RPMI7951 (cell line): ENCODE data around the gene PIP5K1B. TPM values are rescaled to one million over a fixed set of nuclear protein-coding genes. Genes with fewer than 3 reads are reported as not detected.
"Not testable (repeated sequence)": the region's sequence is repeated elsewhere in the genome, so short reads cannot be mapped to it uniquely, and the experiment has no call there.

ENCODE experiments used
- DNase-seq: peaks from one replicate; pipeline ENCODE4 v3.0.0-alpha.2; 2012; ENCODE audit warnings: low read depth
- total RNA-seq: library from RNA; depleted of rRNA; stranded (reverse); fragments of >200 nt; shearing (Covaris generic); gene quantifications from 2 replicates; pipeline ENCODE4 v1.2.3, GENCODE V29; 2014

PIP5K1B gene
- total RNA-seq, 1 experiment from 2014 or later: not detected

DNA sequence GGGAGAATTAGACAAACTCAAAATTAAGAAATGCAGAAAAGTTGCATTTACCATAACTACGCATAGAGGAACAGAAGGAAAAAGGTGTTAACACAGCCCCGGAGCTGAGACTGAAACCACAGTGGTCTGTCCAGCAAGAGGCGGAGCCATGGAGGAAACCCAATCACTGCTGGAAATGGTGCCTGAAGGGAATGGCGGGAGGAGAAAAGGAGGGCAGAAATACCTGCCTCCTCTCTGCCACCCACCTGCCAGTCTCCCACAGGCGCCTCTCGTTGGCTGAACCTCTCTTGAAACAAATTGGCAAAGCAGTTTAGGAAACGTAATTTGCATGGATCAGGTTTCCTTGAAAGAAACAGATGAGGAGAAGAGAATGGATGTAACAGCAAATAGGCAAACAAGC, 318.6 kb downstream of the PIP5K1B start:
- DNase-seq: no peak

DNA sequence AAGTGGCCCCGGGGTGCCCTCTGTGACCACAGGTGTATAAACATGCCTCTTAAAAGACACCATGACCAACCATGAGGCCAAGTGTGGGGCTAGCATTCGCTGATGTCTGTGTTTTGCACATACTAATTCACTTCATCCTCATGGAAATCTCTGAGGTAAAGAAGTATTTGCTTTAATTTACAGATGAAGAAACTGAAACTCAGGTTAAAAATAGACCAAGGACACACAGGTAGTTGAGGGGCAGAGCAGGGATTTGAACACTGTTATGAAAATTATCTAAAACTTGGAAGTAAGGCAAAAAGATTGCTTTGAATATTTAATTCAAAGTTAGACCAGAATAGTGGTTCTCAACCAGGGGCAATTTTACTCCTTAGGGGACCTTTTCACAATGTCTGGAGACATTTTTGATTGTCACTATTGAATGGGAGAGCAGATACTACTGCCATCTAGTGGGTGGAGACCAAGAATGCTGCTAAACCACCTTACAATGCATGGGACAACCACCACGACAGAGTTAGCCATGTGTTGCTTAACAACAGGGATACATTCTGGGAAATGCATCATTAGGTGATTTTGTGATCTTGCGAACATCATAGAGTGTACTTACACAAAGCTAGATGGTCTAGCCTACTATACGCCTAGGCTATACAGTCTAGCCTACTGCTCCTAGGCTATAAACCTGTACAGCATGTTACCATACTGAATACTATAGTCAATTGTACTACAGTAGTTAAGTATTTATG, 322.5 kb downstream of the PIP5K1B start:
- peak; percentile 34 for DNase-seq

DNA sequence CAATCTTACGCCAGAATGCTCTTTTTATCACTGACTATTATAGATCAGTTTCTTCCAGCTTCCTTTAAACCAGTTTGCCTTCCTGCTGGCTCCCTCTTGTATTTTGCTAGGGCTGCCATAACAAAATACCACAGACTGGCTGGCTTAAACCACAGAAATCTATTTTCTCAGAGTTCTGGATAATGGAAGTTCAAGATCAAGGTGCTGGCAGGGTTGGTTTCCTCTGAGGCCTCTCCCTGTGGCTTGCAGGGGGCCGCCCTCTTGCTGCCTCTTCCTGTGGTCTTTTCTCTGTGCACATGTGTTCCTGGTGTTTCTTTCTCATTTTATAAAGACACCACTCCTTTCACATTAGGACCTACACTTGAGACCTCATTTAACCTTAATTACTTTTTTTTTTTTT, 323.7 kb downstream of the PIP5K1B start:
- no peak for DNase-seq

DNA sequence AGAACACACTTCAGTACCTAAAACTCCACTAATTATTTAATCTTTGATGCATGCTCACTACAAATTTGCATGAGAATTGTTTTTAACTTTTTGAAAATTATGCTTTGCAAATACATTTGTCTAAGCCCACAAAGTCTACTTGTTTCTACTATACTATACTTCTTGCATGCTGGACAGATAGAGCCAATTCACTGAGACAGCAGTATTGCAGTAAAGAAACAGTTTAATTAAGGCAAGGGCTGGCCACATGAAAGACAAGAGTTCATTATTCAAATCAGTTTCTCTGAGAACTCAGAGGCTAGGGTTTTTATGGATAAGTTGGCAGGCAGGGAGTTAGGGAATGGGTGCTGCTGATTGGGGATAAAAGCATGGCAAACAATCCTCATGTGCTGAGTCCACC, 324.5 kb downstream of the PIP5K1B start:
- no peak for DNase-seq

DNA sequence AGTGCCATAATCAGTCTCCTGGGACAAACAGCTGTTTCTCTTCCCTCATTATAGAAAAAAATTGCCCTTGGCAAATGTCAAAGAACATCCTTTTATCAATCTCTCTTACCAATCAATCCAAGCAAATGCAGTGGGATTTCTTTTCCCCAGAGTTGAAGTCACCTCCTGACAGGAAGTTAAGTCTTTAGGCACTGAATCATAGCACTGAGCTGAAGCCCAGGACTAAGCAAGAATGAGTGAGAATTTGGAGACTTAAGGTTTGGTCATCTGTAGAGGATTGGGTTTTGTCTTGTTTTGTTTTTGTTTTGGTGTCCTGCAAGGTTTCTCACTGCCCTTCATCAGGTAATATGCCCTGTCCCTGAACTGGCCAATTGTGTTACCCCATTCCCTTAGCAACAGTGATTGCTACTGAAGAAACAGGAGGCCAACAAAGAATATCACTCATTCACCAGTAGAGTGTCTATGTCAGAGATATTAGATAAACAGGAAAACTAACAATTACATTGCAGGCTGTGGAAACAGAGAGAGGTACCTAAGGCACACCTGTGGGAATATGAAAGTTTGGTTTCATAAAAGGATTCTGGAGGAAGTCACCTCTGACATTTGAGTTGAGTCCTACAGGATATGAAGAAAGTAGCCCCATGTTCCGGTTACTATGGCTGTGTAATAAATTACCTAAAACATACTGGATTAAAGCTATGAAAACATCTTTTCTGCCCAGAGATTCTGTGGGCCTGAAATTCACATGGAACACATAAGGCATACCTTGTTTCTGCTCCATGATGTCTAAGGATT, 326.0 kb downstream of the PIP5K1B start:
- no peak for DNase-seq

DNA sequence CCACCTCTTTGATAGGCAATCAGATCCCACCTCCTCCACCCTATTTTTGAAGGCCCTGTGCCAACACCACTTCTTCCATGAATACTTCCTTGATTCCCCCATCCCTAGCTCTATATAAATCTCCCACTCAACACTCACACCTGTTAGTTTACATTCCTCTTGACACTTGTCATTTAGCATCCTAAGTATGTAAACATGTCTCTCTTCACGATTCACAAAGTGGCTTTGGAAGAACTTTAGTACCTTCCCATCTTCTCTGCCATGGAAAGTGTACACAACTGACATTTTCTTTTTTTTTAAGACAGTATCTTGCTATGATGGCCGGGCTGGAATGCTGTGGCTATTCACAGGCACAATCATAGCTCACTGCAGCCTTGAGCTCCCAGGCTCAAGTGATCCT, 329.0 kb downstream of the PIP5K1B start:
- no peak for DNase-seq

DNA sequence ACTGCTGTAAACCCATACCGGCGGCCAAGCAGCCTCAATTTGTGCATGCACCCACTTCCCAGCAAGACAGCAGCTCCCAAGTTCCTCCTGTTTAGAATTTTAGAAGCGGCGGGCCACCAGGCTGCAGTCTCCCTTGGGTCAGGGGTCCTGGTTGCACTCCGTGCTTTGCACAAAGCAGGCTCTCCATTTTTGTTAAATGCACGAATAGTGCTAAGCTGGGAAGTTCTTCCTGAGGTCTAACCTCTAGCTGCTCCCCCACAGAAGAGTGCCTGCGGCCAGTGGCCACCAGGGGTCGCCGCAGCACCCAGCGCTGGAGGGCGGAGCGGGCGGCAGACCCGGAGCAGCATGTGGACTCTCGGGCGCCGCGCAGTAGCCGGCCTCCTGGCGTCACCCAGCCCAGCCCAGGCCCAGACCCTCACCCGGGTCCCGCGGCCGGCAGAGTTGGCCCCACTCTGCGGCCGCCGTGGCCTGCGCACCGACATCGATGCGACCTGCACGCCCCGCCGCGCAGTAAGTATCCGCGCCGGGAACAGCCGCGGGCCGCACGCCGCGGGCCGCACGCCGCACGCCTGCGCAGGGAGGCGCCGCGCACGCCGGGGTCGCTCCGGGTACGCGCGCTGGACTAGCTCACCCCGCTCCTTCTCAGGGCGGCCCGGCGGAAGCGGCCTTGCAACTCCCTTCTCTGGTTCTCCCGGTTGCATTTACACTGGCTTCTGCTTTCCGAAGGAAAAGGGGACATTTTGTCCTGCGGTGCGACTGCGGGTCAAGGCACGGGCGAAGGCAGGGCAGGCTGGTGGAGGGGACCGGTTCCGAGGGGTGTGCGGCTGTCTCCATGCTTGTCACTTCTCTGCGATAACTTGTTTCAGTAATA, 330.6 kb downstream of the PIP5K1B start, which contains the start of gene FXN:
Gene FXN (plus strand): TSS at position 315 of the 871 bp plus-strand sequence. CDS start 31 bp downstream, at position 346.
- peak; percentile 67 for DNase-seq

DNA sequence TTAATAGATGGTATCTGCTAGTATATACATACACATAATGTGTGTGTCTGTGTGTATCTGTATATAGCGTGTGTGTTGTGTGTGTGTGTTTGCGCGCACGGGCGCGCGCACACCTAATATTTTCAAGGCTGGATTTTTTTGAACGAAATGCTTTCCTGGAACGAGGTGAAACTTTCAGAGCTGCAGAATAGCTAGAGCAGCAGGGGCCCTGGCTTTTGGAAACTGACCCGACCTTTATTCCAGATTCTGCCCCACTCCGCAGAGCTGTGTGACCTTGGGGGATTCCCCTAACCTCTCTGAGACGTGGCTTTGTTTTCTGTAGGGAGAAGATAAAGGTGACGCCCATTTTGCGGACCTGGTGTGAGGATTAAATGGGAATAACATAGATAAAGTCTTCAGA, 331.3 kb downstream of the PIP5K1B start:
- DNase-seq: no peak

DNA sequence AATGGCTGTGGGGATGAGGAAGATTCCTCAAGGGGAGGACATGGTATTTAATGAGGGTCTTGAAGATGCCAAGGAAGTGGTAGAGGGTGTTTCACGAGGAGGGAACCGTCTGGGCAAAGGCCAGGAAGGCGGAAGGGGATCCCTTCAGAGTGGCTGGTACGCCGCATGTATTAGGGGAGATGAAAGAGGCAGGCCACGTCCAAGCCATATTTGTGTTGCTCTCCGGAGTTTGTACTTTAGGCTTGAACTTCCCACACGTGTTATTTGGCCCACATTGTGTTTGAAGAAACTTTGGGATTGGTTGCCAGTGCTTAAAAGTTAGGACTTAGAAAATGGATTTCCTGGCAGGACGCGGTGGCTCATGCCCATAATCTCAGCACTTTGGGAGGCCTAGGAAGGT, 331.8 kb downstream of the PIP5K1B start:
- no peak for DNase-seq

DNA sequence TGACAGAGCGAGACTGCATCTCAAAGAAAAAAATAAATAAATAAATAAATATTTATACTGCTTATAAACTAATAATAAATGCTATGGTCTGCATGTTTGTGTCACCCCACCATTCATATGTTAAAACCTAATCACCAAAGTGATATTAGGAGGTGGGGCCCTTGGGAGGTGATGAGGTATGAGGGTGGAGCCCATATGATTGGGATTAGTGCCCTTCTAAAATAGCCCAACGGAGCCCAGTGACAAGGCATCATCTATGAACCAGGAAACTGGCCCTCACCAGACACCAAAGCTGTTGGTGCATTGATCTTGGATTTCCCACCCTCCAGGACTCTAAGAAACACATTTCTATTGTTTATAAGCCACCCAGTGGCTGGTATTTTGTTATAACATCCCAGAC, 335.6 kb downstream of the PIP5K1B start:
- DNase-seq: no peak

DNA sequence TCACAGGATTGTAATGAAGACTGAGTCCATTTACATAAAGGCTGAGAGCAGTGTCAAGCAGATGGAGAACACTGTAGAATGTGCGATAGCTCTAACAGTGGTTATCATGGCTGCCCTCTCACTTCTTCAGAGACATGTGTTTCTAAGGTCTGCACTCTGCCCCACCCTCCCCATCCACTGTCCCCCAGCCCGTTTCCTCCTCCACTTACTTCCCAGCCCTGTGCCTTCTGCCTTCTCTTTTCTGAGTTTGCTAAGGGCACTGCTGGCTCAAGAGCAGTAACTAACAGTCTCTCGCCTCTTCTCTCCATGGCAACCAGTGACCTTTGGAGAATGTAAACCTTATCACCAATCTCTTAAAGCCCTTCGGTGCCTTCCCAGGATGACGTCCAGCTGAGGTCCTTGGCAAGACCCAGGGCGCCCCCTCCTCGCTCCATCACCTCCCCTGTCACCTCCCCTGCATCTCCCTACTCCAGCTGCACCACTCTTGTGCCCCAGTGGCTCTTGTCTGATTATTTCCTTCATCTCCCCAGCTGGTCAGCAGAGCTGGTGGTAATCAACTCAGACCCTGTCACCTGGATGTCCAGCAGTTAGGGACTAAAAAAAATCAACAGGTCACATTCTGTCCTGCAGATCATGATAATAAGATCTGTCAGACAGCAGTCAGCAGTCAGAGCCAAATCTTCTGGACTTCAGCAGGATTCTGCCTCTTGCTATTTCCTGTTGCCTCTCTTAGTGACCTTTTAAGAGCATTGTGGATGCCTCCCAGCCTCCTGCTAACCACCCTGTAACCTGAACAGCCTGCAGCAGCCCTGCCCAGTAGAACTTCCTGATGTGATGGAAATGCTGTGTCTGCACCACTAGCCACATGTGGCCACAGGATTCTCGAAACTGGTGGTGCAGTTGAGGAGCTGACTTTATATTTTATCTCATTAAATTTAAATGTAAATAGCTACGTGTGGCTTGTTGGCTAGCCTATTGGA, 339.5 kb downstream of the PIP5K1B start:
- peak; percentile 45 for DNase-seq

DNA sequence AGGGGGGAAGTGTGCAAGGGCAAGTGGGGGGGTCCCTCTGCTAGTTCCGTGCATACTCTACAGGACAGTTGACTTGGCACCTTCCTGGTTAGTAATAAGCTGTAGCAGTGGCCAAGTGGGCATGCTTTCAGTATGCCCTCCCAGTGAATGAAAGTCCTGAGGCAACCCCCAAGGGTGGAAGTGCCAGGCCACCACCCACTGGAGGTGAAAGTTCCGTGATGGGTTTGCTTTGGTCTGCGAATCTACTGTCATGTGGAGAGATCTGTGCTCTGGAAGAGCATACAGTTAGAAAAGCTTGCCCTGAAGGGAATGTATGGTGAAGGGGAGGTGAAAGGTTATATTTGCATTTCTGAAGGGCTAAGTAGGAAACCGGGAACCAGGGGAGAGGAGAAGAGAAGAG, 340.8 kb downstream of the PIP5K1B start:
- DNase-seq: no peak

DNA sequence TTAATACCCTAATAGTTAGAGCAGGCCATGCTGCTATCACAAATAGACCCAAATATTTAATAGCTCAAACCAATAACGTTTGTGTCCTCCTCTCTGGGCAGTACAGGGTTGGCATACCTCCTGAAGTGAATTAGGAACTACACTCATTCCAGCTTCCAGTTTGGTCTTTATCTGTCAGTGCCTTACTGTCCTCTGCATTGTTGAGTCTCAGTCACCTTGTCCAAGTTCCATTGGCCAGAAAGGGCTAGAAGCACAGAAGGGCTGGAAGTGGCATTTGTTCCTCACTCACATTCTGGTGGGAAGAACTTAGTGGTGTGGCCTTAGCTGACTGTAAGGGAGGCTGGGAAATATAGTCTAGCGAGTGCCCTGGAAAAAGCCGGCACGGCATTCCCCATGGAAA, 341.7 kb downstream of the PIP5K1B start:
- DNase-seq: no peak

DNA sequence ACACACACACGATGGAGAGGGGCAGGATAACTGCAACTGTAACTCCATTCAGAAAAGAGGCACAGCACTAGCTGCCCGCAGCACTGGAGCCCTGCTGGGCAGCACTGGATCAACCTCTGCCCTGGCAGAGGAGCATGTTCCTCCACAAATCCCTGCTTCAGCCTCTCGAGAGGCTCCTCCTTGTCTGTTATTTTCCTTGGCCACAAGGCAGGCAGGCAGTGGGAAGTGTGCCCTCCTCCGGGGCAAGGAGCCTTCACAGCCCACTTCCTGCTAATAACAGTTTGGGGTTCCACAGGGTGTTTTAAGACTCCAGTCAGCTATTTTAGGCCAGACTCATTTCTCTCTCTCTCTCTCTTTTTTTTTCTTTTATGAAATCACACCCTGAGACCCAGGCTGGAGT, 342.3 kb downstream of the PIP5K1B start:
- no peak for DNase-seq

DNA sequence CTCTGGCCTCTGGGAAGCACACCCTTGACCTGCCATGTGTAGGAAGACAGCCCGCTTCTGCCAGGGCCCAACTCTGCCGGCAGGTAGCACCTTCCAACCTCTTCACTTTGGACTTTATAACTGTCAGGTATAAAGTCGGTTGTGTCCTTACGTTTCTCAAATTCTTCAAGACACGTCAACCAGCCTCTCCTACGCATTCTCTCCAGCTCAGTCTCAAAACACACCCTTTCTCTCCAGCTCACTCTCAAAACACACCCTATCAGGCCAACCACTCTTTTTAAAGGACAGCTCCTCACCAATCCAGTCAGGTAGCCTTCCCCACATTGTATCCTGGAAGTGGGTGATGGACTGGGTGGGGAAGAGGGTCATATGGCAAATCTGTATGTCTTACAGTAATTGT, 344.1 kb downstream of the PIP5K1B start:
- no peak for DNase-seq

DNA sequence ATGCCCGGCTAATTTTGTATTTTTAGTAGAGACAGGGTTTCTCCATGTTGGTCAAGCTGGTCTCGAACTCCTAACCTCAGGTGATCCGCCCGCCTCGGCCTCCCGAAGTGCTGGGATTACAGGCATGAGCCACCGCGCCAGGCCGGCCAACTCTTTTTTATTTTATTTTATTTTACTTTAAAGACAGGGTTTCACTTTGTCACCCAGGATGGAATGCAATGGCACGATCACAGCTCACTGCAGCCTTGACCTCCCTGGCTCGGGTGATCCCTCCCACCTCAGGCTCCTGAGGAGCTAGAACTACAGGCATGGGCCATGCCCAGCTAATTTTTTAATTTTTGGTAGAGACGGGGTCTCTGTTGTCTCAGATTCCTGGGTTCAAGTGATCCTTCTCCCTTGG, 345.9 kb downstream of the PIP5K1B start:
- DNase-seq: not testable (repeated sequence)

DNA sequence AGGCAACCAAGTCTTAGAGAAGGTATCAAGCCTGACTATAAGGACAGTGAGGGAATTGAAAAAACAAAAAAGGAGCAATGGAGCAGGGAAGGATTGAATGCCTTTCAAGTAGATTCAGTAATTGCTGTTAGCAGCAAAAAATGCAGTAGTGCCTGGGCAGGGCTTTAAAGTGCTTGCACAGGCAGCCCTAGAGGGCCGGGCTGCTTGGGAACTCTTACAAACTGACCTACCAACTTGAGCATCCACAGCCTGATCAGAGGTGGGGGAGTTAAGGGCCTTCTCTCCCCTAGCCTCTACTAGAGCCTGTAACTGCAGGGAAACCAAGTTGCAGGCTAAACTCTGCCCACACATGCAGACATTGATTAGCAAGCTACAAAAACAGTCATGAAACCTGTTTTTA, 349.9 kb downstream of the PIP5K1B start:
- no peak for DNase-seq

DNA sequence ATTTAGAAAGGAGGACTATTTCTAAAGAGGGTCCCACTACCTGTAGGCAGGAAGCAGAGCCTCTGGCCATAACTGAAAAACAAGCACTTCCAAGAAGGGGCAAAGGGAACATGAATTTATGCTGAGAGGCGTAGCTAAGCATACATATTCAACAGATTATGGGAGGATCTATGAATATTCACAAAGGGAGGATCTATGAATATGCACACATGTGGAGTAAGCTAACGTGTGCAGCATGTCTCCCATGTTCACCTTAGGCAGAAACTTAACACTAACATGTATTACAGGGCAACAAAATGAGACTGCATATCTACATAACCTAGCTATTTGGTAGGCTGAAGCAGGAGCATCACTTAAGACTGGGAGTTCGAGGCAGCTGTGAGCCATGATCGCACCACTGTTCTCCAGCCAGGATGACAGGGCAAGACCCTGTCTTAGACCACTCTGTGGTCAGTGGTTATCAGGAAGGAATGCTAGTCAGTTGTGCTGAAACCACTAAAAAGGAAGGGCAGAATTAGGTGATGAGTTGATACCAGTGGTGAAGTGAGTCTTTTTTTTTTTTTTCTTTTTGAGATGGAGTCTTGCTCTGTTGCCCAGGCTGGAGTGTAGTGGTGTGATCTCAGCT, 351.3 kb downstream of the PIP5K1B start:
- peak; percentile 3 for DNase-seq

DNA sequence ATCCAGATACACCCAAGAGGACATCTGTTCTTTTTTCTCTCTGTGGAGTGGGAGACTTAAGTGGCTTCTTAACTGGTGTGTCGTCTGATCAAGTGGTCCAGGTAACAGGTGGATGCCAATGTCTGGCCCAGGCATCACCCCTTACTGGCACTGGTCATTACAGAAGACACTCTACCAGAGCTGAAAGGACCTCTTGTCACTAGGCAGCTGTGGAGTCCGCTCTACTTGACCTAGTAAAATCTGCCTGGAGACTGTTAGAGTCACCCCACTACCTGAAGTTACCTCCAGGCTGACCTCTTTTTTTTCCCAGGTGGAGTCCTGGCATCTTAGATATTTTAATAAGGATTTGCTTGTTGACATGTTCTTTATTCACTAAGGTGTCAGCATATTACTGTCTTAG, 353.1 kb downstream of the PIP5K1B start:
- no peak for DNase-seq
